ENCODE measurements around the gene FAM162A.
"Not testable (repeated sequence)": the region's sequence is repeated elsewhere in the genome, so short reads cannot be mapped to it uniquely, and the experiment has no call there.

FAM162A gene

GRCh38 chr3:122357828-122358702 is 25.9 kb upstream of the FAM162A start:
- Histone ChIP-seq H3K27ac (ENCODE audit: low read depth in 2 of 2, low read length in 2 of 2) (no peak overlapping the region), H3K4me3 (ENCODE audit: low read length in 2 of 2) (no peak overlapping the region), H3K9me3 (ENCODE audit: control insufficient read depth in 2 of 2, low read length in 2 of 2) (no peaks in the 10 kb centered on the region), H3K4me1 (ENCODE audit: control insufficient read depth in 2 of 2, insufficient read depth in 2 of 2, low read length in 2 of 2) (peaks cover 8 to 18% of the 10 kb centered on the region in 2 donors), H3K9ac (ENCODE audit: low read depth in 1 of 2, low read length in 2 of 2) (no peak overlapping the region), H3K36me3 (ENCODE audit: control insufficient read depth in 2 of 2, insufficient read depth in 2 of 2, low read length in 2 of 2) (peaks cover 0 to 2% of the 10 kb centered on the region in 2 donors), H3K27me3 (ENCODE audit: control insufficient read depth in 2 of 2, insufficient read depth in 2 of 2, low read length in 2 of 2) (no peaks in the 10 kb centered on the region)

GRCh38 chr3:122358703-122359032 is 25.3 kb upstream of the FAM162A start:
- H3K9me3 ChIP-seq (ENCODE audit: control insufficient read depth in 2 of 2, low read length in 2 of 2) = no peaks in the 10 kb centered on the region
- no peak overlapping the region for H3K27ac ChIP-seq (ENCODE audit: low read depth in 2 of 2, low read length in 2 of 2)
- H3K36me3 ChIP-seq (ENCODE audit: control insufficient read depth in 2 of 2, insufficient read depth in 2 of 2, low read length in 2 of 2) = peaks cover under 1 to 2% of the 10 kb centered on the region in 2 donors
- H3K4me3 ChIP-seq (ENCODE audit: low read length in 2 of 2) = no peak overlapping the region
- H3K9ac ChIP-seq (ENCODE audit: low read depth in 1 of 2, low read length in 2 of 2) = no peak overlapping the region
- no peaks in the 10 kb centered on the region for H3K27me3 ChIP-seq (ENCODE audit: control insufficient read depth in 2 of 2, insufficient read depth in 2 of 2, low read length in 2 of 2)
- peaks cover 12 to 23% of the 10 kb centered on the region in 2 donors for H3K4me1 ChIP-seq (ENCODE audit: control insufficient read depth in 2 of 2, insufficient read depth in 2 of 2, low read length in 2 of 2)

- peaks cover 5 to 7% of the 10 kb centered on the region in 2 donors for H3K36me3 ChIP-seq (ENCODE audit: control insufficient read depth in 2 of 2, insufficient read depth in 2 of 2, low read length in 2 of 2)
- H3K9me3 ChIP-seq (ENCODE audit: control insufficient read depth in 2 of 2, low read length in 2 of 2) = no peaks in the 10 kb centered on the region
- H3K27me3 ChIP-seq (ENCODE audit: control insufficient read depth in 2 of 2, insufficient read depth in 2 of 2, low read length in 2 of 2) = no peaks in the 10 kb centered on the region
- H3K4me1 ChIP-seq (ENCODE audit: control insufficient read depth in 2 of 2, insufficient read depth in 2 of 2, low read length in 2 of 2) = peaks cover 21 to 44% of the 10 kb centered on the region in 2 donors
- H3K27ac ChIP-seq (ENCODE audit: low read depth in 2 of 2, low read length in 2 of 2) = peak overlapping the region; percentile 60 to 74
- no peak overlapping the region for H3K9ac ChIP-seq (ENCODE audit: low read depth in 1 of 2, low read length in 2 of 2)
- peak overlapping the region in 1 of 2 donors; percentile 9 for H3K4me3 ChIP-seq (ENCODE audit: low read length in 2 of 2)
These were observed 22.0 kb upstream of the FAM162A start for GRCh38 chr3:122362026-122362425.

GRCh38 chr3:122364490-122364889 is 19.5 kb upstream of the FAM162A start:
- H3K9ac ChIP-seq (ENCODE audit: low read depth in 1 of 2, low read length in 2 of 2) = no peak overlapping the region
- H3K9me3 ChIP-seq (ENCODE audit: control insufficient read depth in 2 of 2, low read length in 2 of 2) = no peaks in the 10 kb centered on the region
- H3K27me3 ChIP-seq (ENCODE audit: control insufficient read depth in 2 of 2, insufficient read depth in 2 of 2, low read length in 2 of 2) = no peaks in the 10 kb centered on the region
- peak overlapping the region in 1 of 2 donors; percentile 79 for H3K27ac ChIP-seq (ENCODE audit: low read depth in 2 of 2, low read length in 2 of 2)
- H3K36me3 ChIP-seq (ENCODE audit: control insufficient read depth in 2 of 2, insufficient read depth in 2 of 2, low read length in 2 of 2) = peaks cover 3 to 8% of the 10 kb centered on the region in 2 donors
- H3K4me3 ChIP-seq (ENCODE audit: low read length in 2 of 2) = no peak overlapping the region
- peaks cover 25 to 52% of the 10 kb centered on the region in 2 donors for H3K4me1 ChIP-seq (ENCODE audit: control insufficient read depth in 2 of 2, insufficient read depth in 2 of 2, low read length in 2 of 2)

- Histone ChIP-seq H3K4me3 (ENCODE audit: low read length in 2 of 2) (no peak overlapping the region), H3K27ac (ENCODE audit: low read depth in 2 of 2, low read length in 2 of 2) (peak overlapping the region; percentile 78 to 79), H3K9ac (ENCODE audit: low read depth in 1 of 2, low read length in 2 of 2) (peak overlapping the region in 1 of 2 donors; percentile 9), H3K4me1 (ENCODE audit: control insufficient read depth in 2 of 2, insufficient read depth in 2 of 2, low read length in 2 of 2) (peaks cover 25 to 52% of the 10 kb centered on the region in 2 donors), H3K27me3 (ENCODE audit: control insufficient read depth in 2 of 2, insufficient read depth in 2 of 2, low read length in 2 of 2) (no peaks in the 10 kb centered on the region), H3K9me3 (ENCODE audit: control insufficient read depth in 2 of 2, low read length in 2 of 2) (no peaks in the 10 kb centered on the region), H3K36me3 (ENCODE audit: control insufficient read depth in 2 of 2, insufficient read depth in 2 of 2, low read length in 2 of 2) (peaks cover 3 to 12% of the 10 kb centered on the region in 2 donors)
These were observed 18.9 kb upstream of the FAM162A start for GRCh38 chr3:122365073-122365472.

- Histone ChIP-seq H3K36me3 (ENCODE audit: control insufficient read depth in 2 of 2, insufficient read depth in 2 of 2, low read length in 2 of 2) (peaks cover 3 to 12% of the 10 kb centered on the region in 2 donors), H3K9ac (ENCODE audit: low read depth in 1 of 2, low read length in 2 of 2) (peak overlapping the region in 1 of 2 donors; percentile 9), H3K4me1 (ENCODE audit: control insufficient read depth in 2 of 2, insufficient read depth in 2 of 2, low read length in 2 of 2) (peaks cover 25 to 52% of the 10 kb centered on the region in 2 donors), H3K27ac (ENCODE audit: low read depth in 2 of 2, low read length in 2 of 2) (peak overlapping the region; percentile 78 to 80)
- not testable (repeated sequence) for H3K9me3 ChIP-seq (ENCODE audit: control insufficient read depth in 2 of 2, low read length in 2 of 2); H3K27me3 ChIP-seq (ENCODE audit: control insufficient read depth in 2 of 2, insufficient read depth in 2 of 2, low read length in 2 of 2); H3K4me3 ChIP-seq (ENCODE audit: low read length in 2 of 2)
These were observed 18.2 kb upstream of the FAM162A start for GRCh38 chr3:122365582-122366378.

- Histone ChIP-seq H3K4me3 (ENCODE audit: low read length in 2 of 2) (no peak overlapping the region), H3K36me3 (ENCODE audit: control insufficient read depth in 2 of 2, insufficient read depth in 2 of 2, low read length in 2 of 2) (peaks cover 3 to 12% of the 10 kb centered on the region in 2 donors), H3K9me3 (ENCODE audit: control insufficient read depth in 2 of 2, low read length in 2 of 2) (no peaks in the 10 kb centered on the region), H3K27ac (ENCODE audit: low read depth in 2 of 2, low read length in 2 of 2) (peak overlapping the region; percentile 70 to 80), H3K27me3 (ENCODE audit: control insufficient read depth in 2 of 2, insufficient read depth in 2 of 2, low read length in 2 of 2) (no peaks in the 10 kb centered on the region), H3K9ac (ENCODE audit: low read depth in 1 of 2, low read length in 2 of 2) (no peak overlapping the region), H3K4me1 (ENCODE audit: control insufficient read depth in 2 of 2, insufficient read depth in 2 of 2, low read length in 2 of 2) (peaks cover 25 to 51% of the 10 kb centered on the region in 2 donors)
These were observed 17.6 kb upstream of the FAM162A start for GRCh38 chr3:122366379-122366749.

- peaks cover 0 to 5% of the 10 kb centered on the region in 2 donors for H3K36me3 ChIP-seq (ENCODE audit: control insufficient read depth in 2 of 2, insufficient read depth in 2 of 2, low read length in 2 of 2)
- H3K27ac ChIP-seq (ENCODE audit: low read depth in 2 of 2, low read length in 2 of 2) = no peak overlapping the region
- peaks cover 0 to 4% of the 10 kb centered on the region in 2 donors for H3K4me1 ChIP-seq (ENCODE audit: control insufficient read depth in 2 of 2, insufficient read depth in 2 of 2, low read length in 2 of 2)
- H3K9ac ChIP-seq (ENCODE audit: low read depth in 1 of 2, low read length in 2 of 2) = no peak overlapping the region
- H3K27me3 ChIP-seq (ENCODE audit: control insufficient read depth in 2 of 2, insufficient read depth in 2 of 2, low read length in 2 of 2) = no peaks in the 10 kb centered on the region
- H3K9me3 ChIP-seq (ENCODE audit: control insufficient read depth in 2 of 2, low read length in 2 of 2) = no peaks in the 10 kb centered on the region
- no peak overlapping the region for H3K4me3 ChIP-seq (ENCODE audit: low read length in 2 of 2)
These were observed 9.9 kb upstream of the FAM162A start for GRCh38 chr3:122374034-122374433.

GRCh38 chr3:122377975-122378374 is 6.0 kb upstream of the FAM162A start:
- H3K27me3 ChIP-seq (ENCODE audit: control insufficient read depth in 2 of 2, insufficient read depth in 2 of 2, low read length in 2 of 2) = no peaks in the 10 kb centered on the region
- no peak overlapping the region for H3K9ac ChIP-seq (ENCODE audit: low read depth in 1 of 2, low read length in 2 of 2)
- H3K36me3 ChIP-seq (ENCODE audit: control insufficient read depth in 2 of 2, insufficient read depth in 2 of 2, low read length in 2 of 2) = no peaks in the 10 kb centered on the region
- no peaks in the 10 kb centered on the region for H3K9me3 ChIP-seq (ENCODE audit: control insufficient read depth in 2 of 2, low read length in 2 of 2)
- H3K4me1 ChIP-seq (ENCODE audit: control insufficient read depth in 2 of 2, insufficient read depth in 2 of 2, low read length in 2 of 2) = peaks cover 0 to 5% of the 10 kb centered on the region in 2 donors
- no peak overlapping the region for H3K4me3 ChIP-seq (ENCODE audit: low read length in 2 of 2)
- H3K27ac ChIP-seq (ENCODE audit: low read depth in 2 of 2, low read length in 2 of 2) = no peak overlapping the region
